Gastrocnemius medialis (tissue), 4 donors: ENCODE measurements around the gene FSTL1.

ENCODE experiments used
- POLR2A ChIP-seq, 2 donors: fragments of 450-650 bp; IDR thresholded peaks; one replicate each; pipeline ENCODE4 v1.6.1; 2017; ENCODE audit warnings: antibody characterized with exemption in 2 of 2, mild to moderate bottlenecking in 2 of 2, moderate library complexity in 2 of 2
- TF ChIP-seq, protein P1 (sequence below), 5 experiments: fragments of 450-650 bp in 3 of 5; fragments of 200-600 bp in 2 of 5; sonication (generic) in 2 of 5; IDR thresholded peaks in 4 of 5; conservative IDR thresholded peaks in 1 of 5; 1 replicate in 4 of 5; 2 replicates in 1 of 5; pipeline ENCODE4 v1.5.1; 2016 to 2019; ENCODE audit warnings: antibody characterized with exemption in 5 of 5, mild to moderate bottlenecking in 3 of 5, moderate library complexity in 3 of 5

DNA sequence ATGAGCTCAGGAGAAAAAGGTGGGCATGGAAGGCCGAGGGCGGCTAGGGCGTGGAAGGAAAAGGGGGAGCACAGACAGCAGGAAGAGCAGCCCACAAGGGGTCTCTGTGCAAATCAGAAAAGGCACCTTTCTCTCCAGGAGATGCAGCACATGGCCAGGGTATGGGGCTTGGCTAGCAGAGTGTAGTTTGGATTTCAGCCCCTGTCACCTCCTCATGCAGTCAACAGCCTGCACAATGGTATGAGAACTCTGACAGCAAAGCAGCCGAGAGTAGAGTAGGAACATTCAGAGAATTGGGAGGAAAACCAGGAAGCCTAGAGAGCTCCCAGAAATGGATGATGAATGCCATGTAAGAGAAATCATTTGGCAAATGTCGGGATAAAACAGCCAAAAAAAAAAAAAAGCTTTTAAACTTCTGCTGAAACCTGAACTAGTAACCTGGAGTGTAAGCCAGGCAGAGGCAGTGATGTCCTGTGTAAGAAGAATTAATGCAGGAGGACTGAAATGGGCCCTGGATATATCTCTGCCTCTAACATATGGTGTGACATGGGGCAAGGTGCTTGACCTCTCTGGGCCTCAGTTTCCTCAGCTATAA, 25.7 kb downstream of the FSTL1 start:
- TF ChIP-seq, protein P1, sequence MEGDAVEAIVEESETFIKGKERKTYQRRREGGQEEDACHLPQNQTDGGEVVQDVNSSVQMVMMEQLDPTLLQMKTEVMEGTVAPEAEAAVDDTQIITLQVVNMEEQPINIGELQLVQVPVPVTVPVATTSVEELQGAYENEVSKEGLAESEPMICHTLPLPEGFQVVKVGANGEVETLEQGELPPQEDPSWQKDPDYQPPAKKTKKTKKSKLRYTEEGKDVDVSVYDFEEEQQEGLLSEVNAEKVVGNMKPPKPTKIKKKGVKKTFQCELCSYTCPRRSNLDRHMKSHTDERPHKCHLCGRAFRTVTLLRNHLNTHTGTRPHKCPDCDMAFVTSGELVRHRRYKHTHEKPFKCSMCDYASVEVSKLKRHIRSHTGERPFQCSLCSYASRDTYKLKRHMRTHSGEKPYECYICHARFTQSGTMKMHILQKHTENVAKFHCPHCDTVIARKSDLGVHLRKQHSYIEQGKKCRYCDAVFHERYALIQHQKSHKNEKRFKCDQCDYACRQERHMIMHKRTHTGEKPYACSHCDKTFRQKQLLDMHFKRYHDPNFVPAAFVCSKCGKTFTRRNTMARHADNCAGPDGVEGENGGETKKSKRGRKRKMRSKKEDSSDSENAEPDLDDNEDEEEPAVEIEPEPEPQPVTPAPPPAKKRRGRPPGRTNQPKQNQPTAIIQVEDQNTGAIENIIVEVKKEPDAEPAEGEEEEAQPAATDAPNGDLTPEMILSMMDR (IDR thresholded peaks at IDR 0.05 in 4 of 5, conservative IDR thresholded peaks at IDR 0.05 in 1 of 5), result no peak
- TF ChIP-seq POLR2A (IDR thresholded peaks at IDR 0.05), result no peak
